ENCODE measurements around the gene MAP1LC3B. TPM values are rescaled to one million over a fixed set of nuclear protein-coding genes. Genes with fewer than 3 reads are reported as not detected.

The MAP1LC3B gene
- total RNA-seq, 2 donors from 2014 or later, result 41.0 to 84.2 TPM

- DNase-seq (ENCODE audit: low spot score), result no peak
- Mint-ChIP-seq H3K4me1 (ENCODE audit: low read depth in 2 of 2) (peaks cover 0 to 4% of the 10 kb centered on the region in 2 donors), H3K4me3 (no peak overlapping the region), H3K36me3 (no peaks in the 10 kb centered on the region), H3K27ac (no peak overlapping the region), H3K27me3 (no peaks in the 10 kb centered on the region), H3K9me3 (no peaks in the 10 kb centered on the region)
- ATAC-seq, result no peak
These were observed 20.9 kb downstream of the MAP1LC3B start for GRCh38 chr16:87412996-87413421.

DNA sequence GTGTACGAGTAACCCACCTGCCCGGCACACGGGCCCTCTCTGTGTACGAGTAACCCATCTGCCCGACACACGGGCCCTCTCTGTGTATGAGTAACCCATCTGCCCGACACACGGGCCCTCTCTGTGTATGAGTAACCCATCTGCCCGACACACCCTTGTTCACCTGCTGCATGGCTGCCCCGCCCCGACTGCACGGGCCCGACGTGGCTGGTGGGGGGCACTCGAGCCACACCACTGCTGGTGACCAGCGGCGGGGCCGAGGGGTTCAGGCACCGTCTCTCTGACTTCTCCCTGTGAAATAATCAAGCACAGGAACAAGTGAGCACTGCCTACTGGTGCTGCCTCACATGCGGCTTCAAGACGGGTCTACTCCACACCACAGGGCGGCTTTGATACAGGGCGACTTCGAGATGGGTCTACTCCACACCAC is 22.1 kb downstream of the MAP1LC3B start:
- Mint-ChIP-seq H3K9me3 (no peaks in the 10 kb centered on the region), H3K4me3 (no peak overlapping the region), H3K36me3 (no peaks in the 10 kb centered on the region), H3K27me3 (no peaks in the 10 kb centered on the region), H3K27ac (no peak overlapping the region), H3K4me1 (ENCODE audit: low read depth in 2 of 2) (peaks cover 0 to 2% of the 10 kb centered on the region in 2 donors)
- DNase-seq (ENCODE audit: low spot score), result no peak
- ATAC-seq, result no peak

DNA sequence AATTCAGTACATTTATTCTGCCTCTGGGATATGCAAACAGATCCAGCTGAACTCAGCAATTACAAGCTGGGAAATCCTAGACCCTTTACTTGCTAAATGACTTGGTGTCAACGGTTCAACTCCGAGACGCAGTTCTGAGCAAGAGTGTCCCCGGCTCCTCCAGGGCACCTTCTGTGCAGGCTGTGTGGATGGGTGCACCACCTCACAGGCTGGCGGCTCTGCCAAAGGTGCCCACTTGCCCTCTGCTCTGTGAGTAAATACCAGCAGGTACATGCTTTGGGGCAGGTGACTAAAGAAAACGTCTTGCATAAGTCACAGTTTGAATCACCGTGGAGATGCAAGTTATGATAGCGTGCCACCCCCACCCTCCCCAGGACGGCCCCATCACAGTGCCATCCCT is 23.3 kb downstream of the MAP1LC3B start:
- no peaks in the 10 kb centered on the region for H3K36me3 Mint-ChIP-seq
- H3K27me3 Mint-ChIP-seq, result no peaks in the 10 kb centered on the region
- DNase-seq (ENCODE audit: low spot score) (no peak), ATAC-seq (no peak)
- H3K9me3 Mint-ChIP-seq, result no peaks in the 10 kb centered on the region
- H3K4me3 Mint-ChIP-seq, result no peak overlapping the region
- H3K4me1 Mint-ChIP-seq (ENCODE audit: low read depth in 2 of 2), result peaks cover 0 to 2% of the 10 kb centered on the region in 2 donors
- no peak overlapping the region for H3K27ac Mint-ChIP-seq

GRCh38 chr16:87416826-87417527 is 24.8 kb downstream of the MAP1LC3B start:
- ATAC-seq (no peak), DNase-seq (ENCODE audit: low spot score) (no peak)
- Mint-ChIP-seq H3K9me3 (no peaks in the 10 kb centered on the region), H3K4me3 (no peak overlapping the region), H3K27me3 (no peaks in the 10 kb centered on the region), H3K36me3 (peaks cover 4% of the 10 kb centered on the region), H3K27ac (no peak overlapping the region), H3K4me1 (ENCODE audit: low read depth in 2 of 2) (no peaks in the 10 kb centered on the region)

- ATAC-seq, result peak in 1 of 2 donors; percentile 48
- peaks cover 6% of the 10 kb centered on the region for H3K36me3 Mint-ChIP-seq
- H3K27me3 Mint-ChIP-seq, result no peaks in the 10 kb centered on the region
- H3K9me3 Mint-ChIP-seq, result no peaks in the 10 kb centered on the region
- no peak for DNase-seq (ENCODE audit: low spot score)
- no peaks in the 10 kb centered on the region for H3K4me1 Mint-ChIP-seq (ENCODE audit: low read depth in 2 of 2)
- H3K4me3 Mint-ChIP-seq, result no peak overlapping the region
- H3K27ac Mint-ChIP-seq, result no peak overlapping the region
These were observed 25.4 kb downstream of the MAP1LC3B start for GRCh38 chr16:87417528-87417910.

GRCh38 chr16:87418216-87418615 is 26.1 kb downstream of the MAP1LC3B start:
- H3K4me3 Mint-ChIP-seq, result no peak overlapping the region
- ATAC-seq, result no peak
- H3K36me3 Mint-ChIP-seq, result peaks cover 6% of the 10 kb centered on the region
- no peaks in the 10 kb centered on the region for H3K4me1 Mint-ChIP-seq (ENCODE audit: low read depth in 2 of 2)
- DNase-seq (ENCODE audit: low spot score), result no peak
- H3K9me3 Mint-ChIP-seq, result no peaks in the 10 kb centered on the region
- no peaks in the 10 kb centered on the region for H3K27me3 Mint-ChIP-seq
- no peak overlapping the region for H3K27ac Mint-ChIP-seq

- Mint-ChIP-seq H3K4me3 (no peak overlapping the region), H3K27ac (no peak overlapping the region), H3K4me1 (ENCODE audit: low read depth in 2 of 2) (no peaks in the 10 kb centered on the region), H3K36me3 (peaks cover 6% of the 10 kb centered on the region), H3K27me3 (no peaks in the 10 kb centered on the region), H3K9me3 (no peaks in the 10 kb centered on the region)
- ATAC-seq (no peak), DNase-seq (ENCODE audit: low spot score) (no peak)
These were observed 26.5 kb downstream of the MAP1LC3B start for GRCh38 chr16:87418644-87419043.

DNA sequence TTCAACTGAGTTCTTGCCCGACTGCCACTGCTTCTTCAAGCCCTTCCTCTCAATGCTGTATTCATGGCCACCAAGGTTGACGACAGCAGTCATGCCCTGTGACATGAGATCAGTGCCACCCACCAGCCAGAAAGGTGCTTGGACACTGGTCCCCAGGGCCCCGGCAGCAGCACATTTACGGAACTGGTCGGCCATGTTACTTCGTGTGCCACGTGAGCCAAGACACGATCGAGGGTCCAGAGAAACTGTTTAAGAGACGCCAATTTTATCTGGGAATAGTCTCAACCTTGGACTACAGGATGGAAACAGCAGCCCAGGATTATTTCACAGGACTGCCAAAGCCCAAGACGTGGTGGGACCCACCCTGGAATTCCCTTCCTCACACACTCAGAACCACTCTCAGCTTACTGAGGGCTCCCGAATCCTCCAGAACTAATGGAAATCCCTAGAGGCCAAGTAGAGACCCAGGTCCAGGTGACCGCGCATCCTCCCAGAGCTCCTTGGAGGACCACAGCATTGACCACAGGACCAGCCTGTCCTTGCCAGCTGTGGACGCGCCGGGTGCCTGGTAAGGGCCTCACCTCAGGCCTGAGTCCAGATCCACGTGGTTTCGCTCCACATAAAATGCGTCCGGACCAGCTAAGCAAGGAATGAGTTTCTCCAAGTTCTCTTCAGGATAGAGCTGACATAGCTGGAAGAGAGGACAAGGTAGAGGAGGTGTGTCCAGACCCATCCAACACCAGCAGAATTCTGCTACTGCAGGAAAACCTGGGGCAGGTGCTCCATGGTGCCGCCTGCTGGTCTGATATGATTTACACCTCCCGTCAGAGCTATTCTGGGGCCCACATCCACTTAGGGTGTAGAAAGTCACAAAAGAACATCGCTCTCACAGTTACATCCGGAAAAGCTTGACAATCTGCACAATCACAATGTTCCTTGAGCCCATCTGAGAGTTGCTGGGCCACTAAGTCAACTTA is 28.2 kb downstream of the MAP1LC3B start:
- Mint-ChIP-seq H3K4me1 (ENCODE audit: low read depth in 2 of 2) (peaks cover 0 to 2% of the 10 kb centered on the region in 2 donors), H3K4me3 (no peak overlapping the region), H3K9me3 (no peaks in the 10 kb centered on the region), H3K27ac (no peak overlapping the region), H3K27me3 (no peaks in the 10 kb centered on the region), H3K36me3 (peaks cover 6% of the 10 kb centered on the region)
- DNase-seq (ENCODE audit: low spot score) (no peak), ATAC-seq (no peak)

- peaks cover 6% of the 10 kb centered on the region for H3K36me3 Mint-ChIP-seq
- no peak overlapping the region for H3K27ac Mint-ChIP-seq
These were observed 29.1 kb downstream of the MAP1LC3B start for GRCh38 chr16:87421003-87421912.

GRCh38 chr16:87422106-87422505 is 30.0 kb downstream of the MAP1LC3B start:
- H3K36me3 Mint-ChIP-seq, result peaks cover 6% of the 10 kb centered on the region
- H3K4me3 Mint-ChIP-seq, result no peak overlapping the region
- H3K27ac Mint-ChIP-seq, result no peak overlapping the region
- H3K4me1 Mint-ChIP-seq (ENCODE audit: low read depth in 2 of 2), result peaks cover 7 to 11% of the 10 kb centered on the region in 2 donors
- no peaks in the 10 kb centered on the region for H3K27me3 Mint-ChIP-seq
- H3K9me3 Mint-ChIP-seq, result no peaks in the 10 kb centered on the region
- DNase-seq (ENCODE audit: low spot score) (no peak), ATAC-seq (no peak)

More at GRCh38 chr16:87421003-87421912, 29.1 kb downstream of the MAP1LC3B start:
- DNase-seq (ENCODE audit: low spot score) (no peak), ATAC-seq (no peak)
- Mint-ChIP-seq H3K9me3 (no peaks in the 10 kb centered on the region), H3K4me1 (ENCODE audit: low read depth in 2 of 2) (peaks cover 5 to 7% of the 10 kb centered on the region in 2 donors), H3K27me3 (no peaks in the 10 kb centered on the region), H3K4me3 (no peak overlapping the region)

DNA sequence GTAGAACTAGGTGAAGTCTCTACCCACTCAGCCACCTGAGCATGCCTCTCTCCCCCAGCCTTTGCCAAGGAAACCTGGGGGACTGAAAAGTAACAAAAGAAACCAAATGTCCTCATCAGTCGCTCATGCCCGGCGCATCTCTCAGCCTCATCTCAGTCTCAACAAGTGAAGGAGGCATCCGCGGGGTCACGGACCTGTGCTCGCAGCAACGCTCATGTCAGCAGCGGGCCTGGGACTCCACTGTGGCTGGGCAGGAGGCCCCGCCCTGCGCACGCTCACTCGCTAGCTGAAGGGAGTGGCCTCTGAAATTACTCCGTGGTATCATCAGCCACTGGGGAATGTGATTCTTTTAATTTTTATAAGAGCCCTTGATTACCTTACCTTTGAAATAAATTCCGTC is 31.3 kb downstream of the MAP1LC3B start:
- no peak overlapping the region for H3K27ac Mint-ChIP-seq
- no peak overlapping the region for H3K4me3 Mint-ChIP-seq
- H3K36me3 Mint-ChIP-seq, result peaks cover 6% of the 10 kb centered on the region
- ATAC-seq (no peak), DNase-seq (ENCODE audit: low spot score) (no peak)
- H3K4me1 Mint-ChIP-seq (ENCODE audit: low read depth in 2 of 2), result peaks cover 7 to 11% of the 10 kb centered on the region in 2 donors
- no peaks in the 10 kb centered on the region for H3K27me3 Mint-ChIP-seq
- H3K9me3 Mint-ChIP-seq, result no peaks in the 10 kb centered on the region

- Mint-ChIP-seq H3K4me3 (no peak overlapping the region), H3K4me1 (ENCODE audit: low read depth in 2 of 2) (peaks cover 7 to 11% of the 10 kb centered on the region in 2 donors), H3K36me3 (peaks cover 6% of the 10 kb centered on the region), H3K9me3 (no peaks in the 10 kb centered on the region), H3K27me3 (no peaks in the 10 kb centered on the region), H3K27ac (no peak overlapping the region)
- DNase-seq (ENCODE audit: low spot score) (no peak), ATAC-seq (no peak)
These were observed 32.1 kb downstream of the MAP1LC3B start for GRCh38 chr16:87424266-87424665.

DNA sequence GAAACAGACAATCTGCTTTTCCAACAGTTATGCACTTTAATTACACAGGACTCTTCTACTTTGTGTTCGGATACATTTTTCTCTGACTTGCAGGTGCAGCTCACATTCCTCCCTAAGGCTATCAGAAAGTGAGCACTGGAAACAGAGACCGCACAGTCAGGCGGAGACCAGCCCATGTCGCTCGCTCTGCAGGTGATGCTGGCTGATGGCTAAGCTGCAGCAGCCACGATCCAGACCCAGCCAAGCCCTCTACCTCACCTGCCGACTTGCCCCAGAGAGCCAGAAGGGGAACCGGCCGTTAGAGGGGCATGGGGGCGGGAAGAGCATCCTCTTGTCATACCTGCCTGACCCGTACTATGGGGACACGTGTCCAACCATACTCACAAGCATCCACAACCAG is 33.8 kb downstream of the MAP1LC3B start:
- no peak overlapping the region for H3K27ac Mint-ChIP-seq
- DNase-seq (ENCODE audit: low spot score) (no peak), ATAC-seq (no peak)
- H3K9me3 Mint-ChIP-seq, result no peaks in the 10 kb centered on the region
- peaks cover 7 to 11% of the 10 kb centered on the region in 2 donors for H3K4me1 Mint-ChIP-seq (ENCODE audit: low read depth in 2 of 2)
- H3K4me3 Mint-ChIP-seq, result no peak overlapping the region
- H3K27me3 Mint-ChIP-seq, result no peaks in the 10 kb centered on the region
- H3K36me3 Mint-ChIP-seq, result peaks cover 6% of the 10 kb centered on the region

All from natural killer cell treated with Interleukin-12 subunit alpha and Interleukin-12 subunit beta and Interleukin-15 and Interleukin-18, amount 100 ng/mL, for 72 hours (primary cell).